H1 (cell line): ENCODE results near the gene TEX51.

Experiments used
- CHD1 ChIP-seq: IDR thresholded peaks from 2 replicates; pipeline ENCODE4 v1.6.1; 2012; ENCODE audit warnings: low read depth, low read length, improper control_type of control experiment
- EGR1 ChIP-seq: IDR thresholded peaks from 2 replicates; pipeline ENCODE4 v1.6.1; 2011; ENCODE audit warnings: low read depth, low read length, borderline replicate concordance
- EP300 ChIP-seq, 2 experiments: IDR thresholded peaks; 1 replicate in 1 of 2; 2 replicates in 1 of 2; pipeline ENCODE4 v1.6.1; 2011 to 2012; ENCODE audit warnings: low read depth in 2 of 2, low read length in 2 of 2, mild to moderate bottlenecking in 2 of 2, borderline replicate concordance in 1 of 2, inconsistent platforms in 1 of 2, moderate library complexity in 1 of 2
- EZH2 ChIP-seq: fragments of 200-600 bp; sonication (generic); IDR thresholded peaks from 2 replicates; pipeline ENCODE4 v1.7.1; 2012; ENCODE audit warnings: low read depth, mild to moderate bottlenecking, moderate library complexity, low read length, inconsistent platforms; ENCODE audit not compliant: severe bottlenecking
- HDAC2 ChIP-seq, 2 experiments: fragments of 300-600 bp in 1 of 2; sonication (generic) in 1 of 2; IDR thresholded peaks; 2 replicates each; pipeline ENCODE4 v1.6.1; 2011 to 2012; ENCODE audit warnings: low read depth in 2 of 2, low read length in 2 of 2, mild to moderate bottlenecking in 2 of 2, moderate library complexity in 2 of 2, borderline replicate concordance in 1 of 2, inconsistent platforms in 1 of 2
- HDAC6 ChIP-seq: IDR thresholded peaks from one replicate; pipeline ENCODE4 v1.7.1; 2012; ENCODE audit warnings: low read depth, mild to moderate bottlenecking, inconsistent platforms, low read length, moderate library complexity
- POLR2A ChIP-seq, 2 experiments: IDR thresholded peaks; 1 replicate in 1 of 2; 2 replicates in 1 of 2; pipeline ENCODE4 v1.6.1; 2011; ENCODE audit warnings: low read depth in 2 of 2, low read length in 2 of 2, mild to moderate bottlenecking in 2 of 2; ENCODE audit errors: control extremely low read depth in 1 of 2
- SIN3A ChIP-seq, 2 experiments: IDR thresholded peaks in 1 of 2; conservative IDR thresholded peaks in 1 of 2; 2 replicates each; pipeline ENCODE4 v1.6.1; 2011 to 2012; ENCODE audit warnings: low read length in 2 of 2, improper control_type of control experiment in 1 of 2, low read depth in 1 of 2, mild to moderate bottlenecking in 1 of 2
- SP2 ChIP-seq: IDR thresholded peaks from 2 replicates; pipeline ENCODE4 v1.6.1; 2012; ENCODE audit warnings: mild to moderate bottlenecking, low read length, inconsistent platforms
- SRF ChIP-seq: IDR thresholded peaks from 2 replicates; pipeline ENCODE4 v1.6.1; 2011; ENCODE audit warnings: mild to moderate bottlenecking, low read depth, low read length, moderate library complexity
- TAF1 ChIP-seq: IDR thresholded peaks from 2 replicates; pipeline ENCODE4 v1.6.1; 2011; ENCODE audit warnings: mild to moderate bottlenecking, low read depth, low read length
- TF ChIP-seq, protein P1 (sequence below), 3 experiments: IDR thresholded peaks; 1 replicate in 2 of 3; 2 replicates in 1 of 3; pipeline versions ENCODE4 v1.5.1 to v1.6.1; 2011; ENCODE audit warnings: low read length in 3 of 3, mild to moderate bottlenecking in 3 of 3, inconsistent platforms in 2 of 3, low read depth in 1 of 3, moderate library complexity in 1 of 3; ENCODE audit not compliant: insufficient read depth in 1 of 3; ENCODE audit errors: control extremely low read depth in 1 of 3
- TF ChIP-seq, protein P2 (sequence below): IDR thresholded peaks from 2 replicates; pipeline ENCODE4 v1.6.1; 2012; ENCODE audit warnings: inconsistent platforms

DNA sequence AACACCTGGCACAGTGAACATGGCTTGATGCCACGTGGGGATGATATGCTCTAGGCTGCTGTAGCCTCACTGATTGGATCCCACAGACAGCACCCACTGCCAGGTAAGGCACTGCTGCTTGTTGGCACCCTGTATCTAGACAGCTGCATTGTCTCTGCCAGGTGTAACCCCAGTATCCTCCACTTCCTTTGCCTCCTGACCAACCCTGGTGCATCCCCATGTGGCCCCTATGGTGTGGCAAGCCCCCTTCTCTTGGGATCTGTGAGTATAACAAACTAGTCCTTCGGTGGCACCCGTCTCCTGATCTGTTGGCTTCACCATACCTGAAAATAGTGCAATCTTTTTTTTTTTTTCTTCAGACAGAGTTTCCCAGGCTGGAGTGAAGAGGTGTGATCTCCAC, 11.1 kb downstream of the TEX51 start:
- TF ChIP-seq, protein P1, sequence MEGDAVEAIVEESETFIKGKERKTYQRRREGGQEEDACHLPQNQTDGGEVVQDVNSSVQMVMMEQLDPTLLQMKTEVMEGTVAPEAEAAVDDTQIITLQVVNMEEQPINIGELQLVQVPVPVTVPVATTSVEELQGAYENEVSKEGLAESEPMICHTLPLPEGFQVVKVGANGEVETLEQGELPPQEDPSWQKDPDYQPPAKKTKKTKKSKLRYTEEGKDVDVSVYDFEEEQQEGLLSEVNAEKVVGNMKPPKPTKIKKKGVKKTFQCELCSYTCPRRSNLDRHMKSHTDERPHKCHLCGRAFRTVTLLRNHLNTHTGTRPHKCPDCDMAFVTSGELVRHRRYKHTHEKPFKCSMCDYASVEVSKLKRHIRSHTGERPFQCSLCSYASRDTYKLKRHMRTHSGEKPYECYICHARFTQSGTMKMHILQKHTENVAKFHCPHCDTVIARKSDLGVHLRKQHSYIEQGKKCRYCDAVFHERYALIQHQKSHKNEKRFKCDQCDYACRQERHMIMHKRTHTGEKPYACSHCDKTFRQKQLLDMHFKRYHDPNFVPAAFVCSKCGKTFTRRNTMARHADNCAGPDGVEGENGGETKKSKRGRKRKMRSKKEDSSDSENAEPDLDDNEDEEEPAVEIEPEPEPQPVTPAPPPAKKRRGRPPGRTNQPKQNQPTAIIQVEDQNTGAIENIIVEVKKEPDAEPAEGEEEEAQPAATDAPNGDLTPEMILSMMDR (IDR thresholded peaks at IDR 0.05; ENCODE audit: control extremely low read depth in 1 of 3, insufficient read depth in 1 of 3, low read depth in 1 of 3, low read length in 3 of 3), result no peak
- no peak for TF ChIP-seq SP2
- TF ChIP-seq POLR2A (IDR thresholded peaks at IDR 0.05; ENCODE audit: control extremely low read depth in 1 of 2, low read depth in 2 of 2, low read length in 2 of 2), result no peak
- no peak for TF ChIP-seq HDAC2 (IDR thresholded peaks at IDR 0.05; ENCODE audit: borderline replicate concordance in 1 of 2, low read depth in 2 of 2, low read length in 2 of 2)
- TF ChIP-seq EP300 (IDR thresholded peaks at IDR 0.05; ENCODE audit: borderline replicate concordance in 1 of 2, low read depth in 2 of 2, low read length in 2 of 2), result no peak
- TF ChIP-seq CHD1, result no peak
- TF ChIP-seq SIN3A (conservative IDR thresholded peaks at IDR 0.05 in 1 of 2, IDR thresholded peaks at IDR 0.05 in 1 of 2; ENCODE audit: low read depth in 1 of 2, low read length in 2 of 2), result no peak
- no peak for TF ChIP-seq TAF1
- TF ChIP-seq, protein P2, sequence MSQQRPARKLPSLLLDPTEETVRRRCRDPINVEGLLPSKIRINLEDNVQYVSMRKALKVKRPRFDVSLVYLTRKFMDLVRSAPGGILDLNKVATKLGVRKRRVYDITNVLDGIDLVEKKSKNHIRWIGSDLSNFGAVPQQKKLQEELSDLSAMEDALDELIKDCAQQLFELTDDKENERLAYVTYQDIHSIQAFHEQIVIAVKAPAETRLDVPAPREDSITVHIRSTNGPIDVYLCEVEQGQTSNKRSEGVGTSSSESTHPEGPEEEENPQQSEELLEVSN, result no peak
- no peak for TF ChIP-seq SRF
- TF ChIP-seq EZH2, result no peak
- no peak for TF ChIP-seq EGR1
- no peak for TF ChIP-seq HDAC6
